GM20431 (cell line): Measurements from ENCODE around the gene P2RX6.

Source experiments
- in situ Hi-C: fragments of 300-500 bp; cut with MseI, MboI; formaldehyde crosslinking; loops from one replicate; pipeline ENCODE4 v1.15.0; 2020; ENCODE audit warnings: low sequenced_read_pairs; ENCODE audit not compliant: unreplicated experiment

Gene P2RX6

DNA sequence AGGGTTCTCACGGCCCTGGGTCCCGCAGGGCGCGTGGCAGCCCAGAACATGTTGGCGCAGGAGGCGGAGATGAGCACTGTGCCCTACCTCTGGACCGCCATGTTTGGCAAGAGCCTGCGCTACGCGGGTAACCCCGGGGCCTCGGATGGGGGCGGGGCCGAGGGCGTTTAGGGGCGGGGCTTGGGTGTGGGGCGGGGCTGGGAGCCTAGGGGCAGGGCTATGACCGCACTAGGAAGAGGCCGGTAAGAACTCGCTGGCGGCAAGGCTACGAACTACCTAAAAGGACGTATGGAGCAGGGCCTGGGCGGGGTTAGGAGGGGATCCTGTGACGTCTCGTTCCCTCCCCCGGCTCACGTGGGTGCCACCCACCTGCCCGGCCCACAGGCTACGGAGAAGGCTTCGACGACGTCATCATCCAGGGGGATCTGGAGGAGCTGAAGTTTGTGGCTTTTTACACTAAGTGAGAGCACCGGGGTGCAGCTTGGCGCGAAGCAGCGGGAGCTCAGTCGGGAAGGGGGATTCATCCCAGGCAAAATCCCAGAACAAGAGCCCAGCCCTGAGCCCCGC is 35.6 kb upstream of the P2RX6 start:
- in situ Hi-C loops = no loop called here

DNA sequence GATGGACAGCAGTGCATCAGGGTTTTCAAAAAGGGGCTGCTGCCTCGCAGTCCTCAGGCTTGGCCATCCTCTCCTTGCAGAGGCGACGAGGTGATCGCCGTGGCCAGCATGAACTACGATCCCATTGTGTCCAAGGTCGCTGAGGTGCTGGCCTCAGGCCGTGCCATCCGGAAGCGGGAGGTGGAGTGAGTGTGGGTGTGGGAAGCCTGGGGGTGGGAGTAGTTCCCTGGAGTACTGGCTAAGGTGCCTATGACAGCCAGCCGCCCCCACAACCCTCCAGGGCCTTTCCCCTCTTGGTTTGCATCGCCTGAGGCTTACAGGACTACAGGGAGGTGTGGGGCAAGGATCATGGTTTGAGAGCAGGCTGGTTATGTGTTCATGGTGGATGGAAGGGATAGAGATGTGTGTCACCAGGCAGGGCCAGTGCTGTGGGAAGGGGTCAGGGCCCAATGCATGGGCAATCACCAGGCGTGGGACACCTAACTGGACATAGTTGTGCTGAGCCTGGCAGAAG is 35.0 kb upstream of the P2RX6 start:
- in situ Hi-C loops = no loop called here

DNA sequence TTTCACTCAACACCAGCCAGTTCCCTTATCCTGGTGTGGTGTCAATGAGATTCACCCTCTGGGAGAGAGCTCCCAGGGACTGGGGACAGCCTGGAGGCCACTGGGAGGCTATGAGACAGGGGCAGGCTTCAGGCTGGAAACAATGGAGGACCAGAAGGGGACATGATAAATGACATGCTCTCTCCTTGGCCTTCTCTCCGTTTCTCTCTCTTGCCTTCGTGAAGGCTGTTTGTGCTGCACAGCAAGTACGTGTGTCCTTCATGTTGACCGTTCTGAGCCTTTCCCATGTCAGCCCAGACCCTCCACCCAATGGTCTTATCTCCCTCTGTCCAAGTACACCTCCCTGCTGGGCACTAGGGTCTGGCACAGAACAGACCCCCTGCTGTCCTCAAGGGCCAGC is 34.4 kb upstream of the P2RX6 start:
- in situ Hi-C loops = no loop called here

GRCh38 chr22:20980938-20981722 is 33.8 kb upstream of the P2RX6 start:
- in situ Hi-C loops = no loop called here

DNA sequence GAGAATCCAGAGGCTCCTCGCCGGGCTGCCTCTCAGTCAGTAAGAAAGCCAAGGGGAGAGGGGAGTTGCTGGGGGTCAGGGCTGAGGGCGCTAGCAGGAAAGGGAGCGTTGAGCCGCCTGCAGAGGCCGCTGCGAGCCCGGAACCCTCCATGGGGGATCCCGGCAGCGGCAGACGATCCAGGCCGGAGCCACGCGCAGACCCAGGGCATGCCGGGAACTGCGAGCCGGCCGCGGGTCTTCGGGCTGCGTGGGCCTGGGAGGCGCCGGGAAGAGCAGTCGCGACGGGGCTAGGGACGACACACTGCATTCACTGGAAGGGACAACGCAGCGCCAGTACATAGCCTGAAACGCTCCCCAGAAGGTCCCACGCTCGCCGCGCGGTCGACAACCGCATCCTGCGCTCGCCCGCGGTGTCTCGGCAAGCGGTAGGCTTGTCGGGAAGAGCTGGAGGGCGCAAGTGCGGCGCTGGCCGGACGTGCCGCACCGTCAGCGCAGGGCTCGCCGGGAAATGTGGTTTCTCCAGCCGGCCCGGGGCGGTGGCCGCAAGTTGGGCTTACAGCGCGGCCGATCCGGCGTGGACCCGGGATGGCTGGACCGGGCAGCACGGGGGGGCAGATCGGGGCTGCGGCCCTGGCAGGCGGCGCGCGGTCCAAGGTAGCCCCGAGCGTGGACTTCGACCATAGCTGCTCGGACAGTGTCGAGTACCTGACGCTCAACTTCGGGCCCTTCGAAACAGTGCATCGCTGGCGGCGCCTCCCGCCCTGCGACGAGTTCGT is 33.0 kb upstream of the P2RX6 start, which contains the start of gene LZTR1:
Gene LZTR1 (plus strand): TSS at position 511 of the 776 bp plus-strand sequence. CDS start 75 bp downstream, at position 586.
- in situ Hi-C loops = no loop called here

DNA sequence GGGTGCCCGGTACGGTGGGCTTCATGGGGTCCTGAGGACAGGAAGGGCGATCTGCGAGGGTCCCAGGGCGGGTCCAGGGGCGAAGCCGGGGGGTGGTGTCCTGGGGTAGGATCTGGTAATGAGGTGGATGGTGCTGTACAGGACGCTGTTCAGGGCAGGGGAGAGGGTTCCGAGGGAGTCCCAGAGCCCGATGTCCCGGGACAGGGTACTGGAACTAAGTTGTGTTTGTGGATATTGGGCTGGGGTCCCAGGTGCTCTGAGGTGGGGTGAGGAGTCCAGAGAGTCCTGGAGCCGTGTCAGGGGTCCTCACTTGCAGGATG is 32.4 kb upstream of the P2RX6 start:
- in situ Hi-C loops = no loop called here

DNA sequence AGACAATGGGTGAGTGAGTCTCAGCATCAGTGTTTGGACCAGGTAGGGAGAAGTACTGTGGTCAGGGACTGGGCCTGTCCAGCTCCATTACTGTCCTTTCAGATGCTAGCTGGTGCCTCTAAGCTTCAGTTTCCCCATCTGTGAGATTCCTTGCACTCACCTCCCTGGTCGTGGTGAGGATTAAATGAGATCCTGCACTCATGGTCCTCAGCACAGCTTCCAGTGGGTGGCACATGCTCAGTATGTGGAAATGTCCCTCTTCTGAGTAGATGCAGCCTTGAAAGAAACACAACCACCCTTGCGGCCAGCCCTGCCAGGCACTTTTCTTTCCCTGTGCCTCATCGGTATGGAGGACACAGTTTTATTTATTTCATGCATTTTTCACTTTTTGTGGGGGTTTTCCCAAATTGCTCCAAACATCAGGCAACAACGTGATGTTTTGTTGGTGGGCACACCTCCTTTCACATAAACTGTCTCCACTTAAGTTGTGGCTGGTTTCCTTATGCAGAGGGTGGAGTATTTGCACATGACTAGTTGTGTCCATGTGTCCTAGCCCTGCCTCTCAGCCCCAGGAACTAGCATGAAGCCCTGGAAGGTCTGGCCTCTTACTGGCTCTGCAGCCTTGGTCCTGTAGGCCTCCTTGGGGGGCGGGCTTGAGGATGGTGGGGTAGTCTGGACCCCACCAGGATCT is 31.7 kb upstream of the P2RX6 start:
- in situ Hi-C loops = no loop called here

DNA sequence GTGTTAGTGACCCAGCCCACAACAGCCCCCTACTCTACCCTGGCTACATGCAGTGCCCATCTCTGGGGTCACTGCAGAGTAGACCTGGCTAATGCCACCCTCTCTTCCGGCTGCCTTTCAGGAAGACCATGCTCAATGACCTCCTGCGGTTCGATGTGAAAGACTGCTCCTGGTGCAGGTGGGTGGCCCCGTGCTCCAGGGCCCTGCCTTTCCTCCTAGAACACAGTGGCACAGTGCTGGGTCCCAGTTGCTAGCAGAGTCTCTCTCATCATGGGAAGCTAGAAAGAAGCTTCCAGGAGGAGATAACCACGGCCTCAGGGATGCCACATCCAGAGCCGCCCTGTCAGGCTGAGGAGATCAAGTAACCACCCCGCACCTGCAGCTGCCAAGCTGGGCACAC is 29.2 kb upstream of the P2RX6 start:
- in situ Hi-C loops = no loop called here

- in situ Hi-C loops = no loop called here
Measured at GRCh38 chr22:20986365-20986764, 28.6 kb upstream of the P2RX6 start.

GRCh38 chr22:20987375-20987774 is 27.6 kb upstream of the P2RX6 start:
- in situ Hi-C loops = no loop called here

GRCh38 chr22:20988573-20989322 is 26.2 kb upstream of the P2RX6 start:
- in situ Hi-C loops = no loop called here

DNA sequence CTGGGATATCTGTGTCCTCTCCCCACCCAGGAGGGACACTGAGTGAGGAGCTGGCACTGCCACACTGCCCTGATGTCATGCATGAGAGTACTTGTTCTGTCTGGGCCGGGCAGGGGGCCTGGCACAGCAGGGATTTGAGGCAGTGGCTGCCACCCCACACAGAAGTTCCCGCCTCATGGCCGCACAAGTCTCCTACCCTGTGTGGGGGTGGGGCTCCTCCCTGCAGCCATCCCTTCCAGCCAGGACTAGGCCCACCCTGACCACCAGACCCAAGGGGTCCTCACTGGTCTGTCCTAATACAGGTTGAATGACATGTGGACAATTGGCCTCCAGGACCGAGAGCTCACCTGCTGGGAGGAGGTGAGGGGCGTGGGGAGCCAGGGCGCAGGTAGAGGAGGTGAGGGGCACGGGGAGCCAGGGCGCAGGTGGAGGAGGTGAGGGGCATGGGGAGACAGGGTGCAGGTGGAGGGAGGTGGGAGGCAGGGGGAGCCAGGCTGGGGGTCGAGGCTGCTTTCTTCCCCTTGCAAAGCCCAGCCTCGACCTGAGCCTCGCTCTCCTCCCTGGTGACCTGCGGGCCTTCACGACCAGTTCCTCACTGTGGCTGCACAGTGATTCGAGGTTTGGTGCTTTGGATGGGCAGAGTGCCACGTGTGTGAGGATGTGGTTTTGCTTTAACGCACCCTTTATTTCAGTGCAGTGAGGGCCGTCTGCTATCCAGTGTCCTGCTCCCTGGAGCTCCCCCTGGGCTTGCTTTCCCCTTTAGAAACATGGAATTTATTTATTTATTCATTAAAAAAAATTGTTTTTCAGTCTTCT is 25.4 kb upstream of the P2RX6 start:
- in situ Hi-C loops = no loop called here

- in situ Hi-C loops = no loop called here
Measured at GRCh38 chr22:20990184-20991180, 24.5 kb upstream of the P2RX6 start.

DNA sequence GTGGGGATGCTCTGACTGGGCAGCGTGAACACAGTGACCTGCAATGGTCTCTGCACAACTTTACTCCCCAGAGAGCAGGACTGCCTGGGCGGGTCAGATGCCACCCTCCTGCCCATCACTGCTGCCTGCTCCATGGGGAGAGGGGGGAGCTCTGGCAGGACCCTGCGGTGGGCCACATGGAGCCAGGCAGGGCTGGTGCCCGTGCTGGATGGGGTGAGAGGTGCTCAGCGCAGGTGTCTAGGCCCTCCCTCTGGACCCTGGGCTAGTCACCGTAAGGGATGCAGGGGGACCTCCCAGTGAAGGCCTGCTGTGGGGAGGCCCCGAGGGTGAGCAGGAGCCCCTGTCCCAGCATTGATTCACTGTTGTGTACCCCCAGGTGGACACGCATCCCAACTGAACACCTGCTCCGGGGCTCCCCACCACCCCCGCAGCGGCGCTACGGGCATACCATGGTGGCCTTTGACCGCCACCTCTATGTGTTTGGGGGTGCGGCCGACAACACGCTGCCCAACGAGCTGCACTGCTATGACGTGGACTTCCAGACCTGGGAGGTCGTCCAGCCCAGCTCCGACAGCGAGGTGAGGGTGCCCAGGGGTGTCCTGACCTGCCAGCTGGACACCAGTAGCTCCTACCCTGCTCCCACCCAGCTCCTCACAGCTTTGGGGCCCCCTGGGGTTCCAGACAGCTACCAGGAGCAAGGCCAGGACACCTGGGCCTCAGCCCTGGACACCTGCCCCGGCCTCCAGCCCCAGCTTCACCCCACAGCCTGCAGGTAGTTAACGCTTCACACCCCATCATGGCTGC is 23.5 kb upstream of the P2RX6 start:
- in situ Hi-C loops = no loop called here

GRCh38 chr22:20992056-20992442 is 22.9 kb upstream of the P2RX6 start:
- in situ Hi-C loops = no loop called here

GRCh38 chr22:20992456-20993303 is 22.3 kb upstream of the P2RX6 start:
- in situ Hi-C loops = no loop called here
